Measurements from ENCODE around the gene ACOXL.
"Not testable (repeated sequence)": the region's sequence is repeated elsewhere in the genome, so short reads cannot be mapped to it uniquely, and the experiment has no call there.

ACOXL gene

GRCh38 chr2:111048856-111049768 is 316.7 kb downstream of the ACOXL start:
- DNase-seq: no peak

DNA sequence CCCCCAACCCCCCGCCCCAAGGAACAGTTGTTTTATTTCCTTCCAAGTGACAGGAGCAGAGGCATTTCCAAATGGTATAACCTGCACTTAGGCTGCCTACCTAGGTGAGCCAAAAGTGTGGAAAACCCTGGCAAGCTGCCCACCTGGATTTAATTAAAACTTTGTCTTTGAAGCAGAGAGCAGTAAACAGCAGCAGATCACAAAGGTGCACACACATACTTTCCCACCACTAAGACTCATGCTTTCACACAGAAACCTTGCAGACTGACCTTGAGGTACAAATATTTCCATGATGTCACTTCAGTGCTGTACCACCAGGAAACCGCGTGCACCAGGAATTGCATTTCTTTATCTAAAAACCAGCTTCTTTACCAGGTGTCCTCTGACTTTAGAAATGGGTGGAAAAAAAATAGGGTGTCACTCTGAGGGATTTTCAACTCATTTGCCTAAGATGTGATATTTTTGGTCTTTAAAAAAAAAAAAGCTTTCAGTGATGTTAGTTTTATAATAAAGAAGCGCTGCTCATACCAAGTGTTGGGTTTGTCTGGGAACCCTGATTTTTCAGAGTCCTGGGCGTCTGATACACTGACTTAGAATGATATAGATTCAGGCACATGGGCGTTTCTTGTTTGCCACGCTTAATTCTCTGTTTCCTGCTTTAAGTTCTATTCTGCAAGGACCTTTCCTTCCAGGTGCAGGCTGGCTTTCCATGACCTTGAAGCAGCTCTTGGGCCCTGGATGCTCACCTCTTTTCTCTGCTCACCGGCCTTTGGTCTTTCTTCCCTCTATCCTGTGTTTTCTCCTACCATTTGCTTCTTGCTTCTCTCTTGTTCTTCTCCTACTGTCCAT is 317.6 kb downstream of the ACOXL start:
- peak; percentile 52 for DNase-seq

GRCh38 chr2:111050701-111051376 is 318.5 kb downstream of the ACOXL start:
- DNase-seq: peak; percentile 30

- DNase-seq: no peak
These were observed 320.2 kb downstream of the ACOXL start for GRCh38 chr2:111052621-111053020.

GRCh38 chr2:111053266-111053665 is 320.9 kb downstream of the ACOXL start:
- DNase-seq: no peak

DNA sequence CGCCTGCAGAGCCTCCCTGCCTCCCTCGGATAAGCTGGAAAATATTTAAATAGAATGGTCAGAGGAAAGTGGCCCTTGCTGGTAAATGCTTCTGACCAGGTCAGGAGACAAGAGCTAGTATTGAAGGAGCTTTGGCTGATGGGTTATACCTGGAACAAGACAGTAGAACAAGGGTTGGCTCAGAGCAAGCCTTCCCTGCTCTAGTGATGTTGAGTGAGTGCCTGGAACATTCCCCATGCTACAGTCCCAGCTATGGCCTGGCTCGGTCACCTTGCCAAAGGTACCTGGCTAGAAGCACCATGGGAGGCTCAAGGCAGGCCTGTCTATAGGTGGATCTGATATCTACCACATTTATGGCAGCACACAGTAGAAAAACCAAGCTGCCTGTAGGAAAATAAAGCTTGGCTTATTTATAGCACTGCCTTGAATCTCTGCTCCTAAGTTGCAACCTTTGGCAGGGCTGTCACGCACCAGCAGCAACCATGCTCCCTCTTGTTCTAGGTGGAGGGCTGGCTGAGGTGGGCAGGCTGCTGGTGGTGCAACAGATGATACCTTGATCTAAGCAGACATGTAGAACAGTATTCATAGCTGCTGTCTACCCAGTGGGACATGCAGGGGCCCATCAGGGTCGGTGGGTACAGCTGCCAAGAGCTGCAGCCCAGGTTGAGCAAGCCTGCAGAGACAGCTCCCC is 321.6 kb downstream of the ACOXL start:
- DNase-seq: no peak

GRCh38 chr2:111054791-111055691 is 322.7 kb downstream of the ACOXL start:
- peak; percentile 79 for DNase-seq

GRCh38 chr2:111055735-111056134 is 323.4 kb downstream of the ACOXL start:
- no peak for DNase-seq

DNA sequence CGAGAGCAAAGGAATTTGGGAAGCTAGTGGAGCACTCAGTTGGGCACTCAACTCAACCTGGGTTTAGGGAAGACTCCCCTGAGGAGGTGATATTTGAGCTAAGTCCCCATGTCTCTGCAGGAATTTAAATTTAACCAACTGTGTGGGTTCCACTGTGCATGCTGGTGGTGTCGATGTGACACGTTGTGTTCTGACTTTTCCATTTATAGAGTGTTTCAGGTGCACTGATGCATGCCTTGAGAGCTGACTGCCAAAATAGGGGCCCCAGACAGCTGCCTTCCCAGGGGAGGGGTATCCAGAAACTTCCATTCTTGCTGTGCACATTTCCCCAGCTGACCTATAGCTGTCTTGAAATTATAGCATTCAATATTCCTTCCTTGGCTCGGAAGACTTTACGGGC is 324.7 kb downstream of the ACOXL start:
- no peak for DNase-seq

DNA sequence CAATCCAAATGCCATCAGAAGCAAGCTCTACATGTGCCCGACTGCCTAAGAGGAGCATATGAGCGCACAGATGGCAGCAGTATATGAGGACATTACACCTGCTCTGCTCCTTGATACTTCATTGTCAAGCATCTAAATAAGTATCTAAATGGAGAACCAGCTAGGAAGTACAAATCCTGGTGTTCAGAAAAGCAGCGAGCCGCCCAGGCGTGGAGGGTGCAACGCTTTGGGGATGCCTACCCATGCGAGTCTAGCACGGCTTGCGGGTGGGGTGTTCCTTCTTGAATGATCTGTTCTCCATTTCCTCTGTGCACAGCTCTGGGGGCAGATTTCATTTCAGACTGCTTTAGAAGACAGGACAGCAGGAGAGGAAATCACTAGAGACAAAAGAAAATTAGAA is 325.3 kb downstream of the ACOXL start:
- DNase-seq: no peak

DNA sequence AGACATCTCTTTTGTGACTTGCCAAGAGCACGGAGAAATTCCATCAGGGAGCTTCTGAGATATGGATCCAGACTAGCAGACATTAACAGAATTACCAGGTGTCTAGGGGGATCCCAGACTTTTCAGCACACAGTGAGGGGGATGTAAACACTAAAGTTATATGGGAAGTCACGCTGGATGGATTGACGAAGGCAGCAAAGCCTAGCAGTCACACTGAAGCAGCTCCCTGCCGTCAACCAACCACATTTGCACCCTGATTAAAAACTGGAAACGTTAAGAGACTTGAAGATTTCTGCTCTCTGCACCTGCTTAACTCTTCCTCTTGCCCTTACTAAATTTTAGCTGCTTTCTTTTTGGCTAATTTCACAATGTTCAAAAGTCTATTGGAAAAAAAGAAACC is 325.9 kb downstream of the ACOXL start:
- no peak for DNase-seq

GRCh38 chr2:111061191-111061590 is 328.8 kb downstream of the ACOXL start:
- no peak for DNase-seq

DNA sequence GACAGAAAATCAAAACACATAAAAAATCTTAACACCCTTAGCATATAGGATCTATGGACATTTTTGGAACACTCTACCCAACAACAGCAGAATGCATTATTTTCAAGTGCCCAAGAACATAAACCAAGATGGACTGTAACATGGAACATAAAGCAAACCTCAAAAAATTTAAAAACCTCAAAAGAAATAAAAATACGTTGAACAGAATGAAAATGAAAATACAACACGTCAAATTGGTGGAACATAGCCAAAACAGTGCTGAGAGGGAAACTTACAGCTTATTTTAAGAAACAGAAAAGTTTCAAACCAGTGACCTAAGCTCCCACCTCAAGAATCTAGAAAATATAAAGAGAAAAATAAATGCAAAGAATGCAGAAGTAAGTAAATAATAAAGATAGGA is 330.0 kb downstream of the ACOXL start:
- DNase-seq: no peak

DNA sequence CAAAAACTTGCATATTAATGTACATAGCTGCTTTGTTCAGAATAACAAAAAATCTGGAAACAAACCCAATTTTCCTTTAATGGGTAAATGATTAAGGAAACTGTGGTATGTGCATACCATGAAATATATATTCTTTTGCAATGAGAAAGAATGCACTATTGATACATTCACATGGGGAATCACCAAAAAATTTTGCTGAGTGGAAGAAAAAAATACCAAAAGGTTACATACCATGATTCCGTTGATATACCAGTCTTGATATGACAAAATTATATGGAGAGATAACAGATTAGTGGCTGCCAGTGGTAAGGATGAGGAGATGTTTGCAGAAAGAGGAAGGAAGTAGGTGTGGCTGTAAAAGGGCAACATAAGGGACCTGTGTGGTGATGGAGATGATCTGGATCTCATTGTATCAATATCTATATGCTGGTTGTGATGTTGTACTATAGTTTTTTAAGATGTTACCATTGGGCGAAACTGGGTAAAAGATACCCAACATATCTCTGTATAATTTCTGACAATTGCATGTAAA is 333.8 kb downstream of the ACOXL start:
- no peak for DNase-seq

GRCh38 chr2:111068435-111069058 is 336.2 kb downstream of the ACOXL start:
- no peak for DNase-seq

GRCh38 chr2:111069722-111070121 is 337.3 kb downstream of the ACOXL start:
- no peak for DNase-seq

DNA sequence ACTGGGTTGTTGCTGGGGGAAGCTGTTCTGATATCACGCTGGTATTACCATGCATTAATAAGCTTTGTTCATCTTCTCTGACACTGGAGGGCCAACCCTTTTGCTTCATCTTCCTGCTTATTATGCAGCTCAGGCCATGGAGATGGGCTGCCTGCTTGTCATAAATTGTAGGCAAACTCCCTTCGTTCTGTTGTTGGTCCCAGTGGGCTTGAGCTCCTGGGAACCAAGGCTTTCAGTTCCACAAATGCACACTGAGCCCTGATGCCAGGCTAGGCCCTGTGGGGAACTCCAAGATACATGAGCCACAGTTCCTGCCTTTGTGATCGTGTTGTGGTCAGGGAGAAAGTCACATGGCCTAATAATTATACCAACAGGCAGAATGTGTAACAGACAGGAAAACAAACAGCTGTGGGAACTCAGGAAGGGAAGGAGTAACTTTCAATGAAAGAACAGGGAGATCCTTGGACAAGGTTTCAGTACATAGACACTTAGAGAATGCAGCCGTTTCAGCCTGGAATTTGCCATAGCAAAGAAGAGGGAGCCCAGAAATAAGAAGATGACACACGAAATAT is 339.3 kb downstream of the ACOXL start:
- DNase-seq: no peak

DNA sequence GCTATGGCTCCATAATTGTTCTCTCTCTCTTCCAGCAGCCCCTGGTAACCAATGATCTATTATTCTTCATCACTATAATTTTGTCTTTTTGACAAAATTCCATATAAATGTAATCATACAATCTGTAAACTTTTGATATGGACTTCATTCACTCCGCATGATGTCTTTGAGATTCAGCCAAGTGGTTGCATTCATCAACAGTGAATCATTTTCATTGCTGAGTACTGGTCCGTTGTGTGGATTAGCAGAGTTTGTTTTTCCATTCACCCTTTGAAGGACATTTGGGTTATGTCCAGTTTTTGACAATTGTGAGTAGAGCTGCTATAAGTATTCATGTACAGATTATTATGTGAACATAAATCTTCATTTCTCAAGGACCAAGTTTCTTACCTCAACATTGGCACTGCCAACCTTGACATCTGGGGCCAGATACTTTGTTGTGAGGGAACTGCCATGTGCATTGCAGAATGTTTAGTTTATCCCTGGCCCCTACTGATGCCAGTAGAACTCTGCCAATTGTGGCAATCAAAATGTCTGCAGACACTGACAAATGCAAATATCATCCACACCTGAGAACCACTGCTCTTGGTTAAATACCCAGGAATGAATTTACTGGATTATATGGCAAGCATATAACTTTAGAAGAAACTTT is 340.0 kb downstream of the ACOXL start:
- no peak for DNase-seq

- DNase-seq: not testable (repeated sequence)
These were observed 350.3 kb downstream of the ACOXL start for GRCh38 chr2:111082659-111083058.

GRCh38 chr2:111091811-111092211 is 359.4 kb downstream of the ACOXL start:
- DNase-seq: peak; percentile 41
